GM19035 (cell line): ENCODE results near the gene GOLGA6C.
"Not testable (repeated sequence)": the region's sequence is repeated elsewhere in the genome, so short reads cannot be mapped to it uniquely, and the experiment has no call there.

Experiments
- ATAC-seq: cut with Tn5 transposase; IDR thresholded peaks from one replicate; pipeline ENCODE4 v1.9.1; 2021; ENCODE audit not compliant: unreplicated experiment

GOLGA6C gene

DNA sequence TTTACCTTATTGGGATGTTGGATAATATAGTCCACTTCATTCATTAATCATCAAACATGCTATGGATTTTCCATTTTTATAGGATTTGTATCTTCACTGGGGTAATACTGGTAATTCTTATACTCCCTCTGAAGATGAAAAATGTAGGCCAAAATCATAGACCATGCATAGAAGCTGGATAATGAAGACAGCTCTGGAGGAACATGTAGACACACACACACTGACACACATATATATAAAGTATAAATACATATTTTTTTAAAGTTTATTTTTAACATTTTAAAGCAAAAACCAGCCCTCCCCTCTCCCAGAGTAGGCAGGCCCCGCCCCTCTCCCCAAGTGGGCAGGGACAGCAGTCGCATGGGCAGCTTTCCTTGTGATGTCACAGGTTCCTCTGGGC, at the start of gene GOLGA6C:
Gene GOLGA6C, plus strand, starts transcription at position 301 of the 400 bp plus-strand sequence. CDS start 265 bp downstream, outside the sequence.
- ATAC-seq = not testable (repeated sequence)

DNA sequence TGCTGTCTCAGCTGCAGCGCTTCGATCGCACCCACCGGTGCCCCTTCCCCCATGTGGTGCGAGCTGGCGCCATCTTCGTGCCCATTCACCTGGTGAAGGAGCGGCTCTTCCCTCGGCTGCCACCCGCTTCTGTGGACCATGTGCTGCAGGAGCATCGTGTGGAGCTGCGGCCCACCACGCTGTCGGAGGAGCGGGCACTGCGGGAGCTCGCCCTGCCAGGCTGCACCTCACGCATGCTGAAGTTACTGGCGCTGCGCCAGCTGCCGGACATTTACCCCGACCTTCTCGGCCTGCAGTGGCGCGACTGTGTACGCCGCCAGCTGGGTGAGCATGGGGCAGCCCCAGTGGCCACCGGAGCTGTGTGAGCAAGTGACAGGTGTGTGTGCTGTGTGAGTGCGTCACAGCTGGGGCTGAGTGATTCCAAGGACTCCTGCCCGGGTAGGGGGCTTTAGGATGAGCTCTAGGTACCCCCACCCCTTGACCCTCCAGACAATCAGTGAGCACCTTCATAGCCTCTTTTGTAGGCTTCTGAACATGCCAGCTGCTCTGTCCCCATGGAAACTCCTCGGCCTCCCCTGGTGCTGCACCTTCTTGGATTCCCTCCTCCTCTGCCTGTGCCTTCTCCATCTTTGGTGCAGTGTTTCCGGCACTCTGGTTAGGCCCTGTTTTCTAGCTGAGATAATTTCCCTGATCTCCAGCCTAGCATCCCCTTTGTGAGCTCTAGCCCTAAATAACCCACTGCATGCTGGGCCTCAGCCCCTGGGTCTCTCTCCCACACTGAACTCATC, 49.4 kb upstream of the GOLGA6C start:
- ATAC-seq = no peak

DNA sequence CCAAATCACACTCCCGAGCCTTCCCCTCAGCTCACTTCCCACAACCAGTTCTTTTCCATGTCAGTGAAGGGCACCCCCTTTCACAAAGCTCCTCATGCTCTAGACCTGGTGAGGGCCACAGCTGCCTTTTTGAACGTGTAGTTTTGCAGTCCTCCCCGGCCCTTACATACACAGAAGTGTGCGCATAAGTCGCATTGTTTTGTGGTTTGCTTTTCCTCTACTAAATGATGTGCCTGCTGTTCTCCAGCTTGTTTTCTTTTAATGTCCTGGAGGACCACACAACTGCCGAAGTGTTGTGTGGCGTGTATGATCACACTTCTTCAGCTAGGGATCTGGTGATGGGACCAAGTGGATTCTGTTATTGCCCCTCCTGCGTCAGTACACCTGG, 48.9 kb upstream of the GOLGA6C start:
- ATAC-seq = no peak

GRCh38 chr15:75210811-75211230, 47.3 kb upstream of the GOLGA6C start:
- no peak for ATAC-seq

- ATAC-seq = no peak
These were observed 46.5 kb upstream of the GOLGA6C start for GRCh38 chr15:75211436-75212199.

GRCh38 chr15:75212200-75212858, 45.8 kb upstream of the GOLGA6C start:
- no peak for ATAC-seq

GRCh38 chr15:75213212-75213767, 44.8 kb upstream of the GOLGA6C start:
- no peak for ATAC-seq

DNA sequence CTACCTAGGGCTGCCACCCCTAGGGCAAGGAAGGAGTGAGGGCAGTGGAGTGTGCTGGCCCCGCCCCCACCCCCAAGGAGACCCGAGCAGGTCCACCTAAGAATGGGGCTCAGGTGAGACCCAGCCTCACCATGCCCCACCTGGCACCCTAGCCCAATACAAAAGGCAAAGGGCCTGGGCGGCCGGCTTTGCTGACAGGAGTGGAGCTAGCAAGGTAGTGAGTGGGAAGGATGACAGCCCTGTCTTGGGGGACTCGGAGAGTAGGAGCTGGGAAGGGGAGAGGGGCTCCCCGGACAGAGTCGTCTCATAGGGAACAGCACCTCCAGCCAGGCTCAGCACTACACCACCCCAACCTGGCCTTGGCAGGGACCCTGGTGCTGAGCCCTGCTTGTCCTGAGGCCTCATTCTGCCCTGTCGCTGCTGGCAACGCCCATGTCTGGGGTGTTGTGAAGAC, 44.3 kb upstream of the GOLGA6C start:
- ATAC-seq = no peak

DNA sequence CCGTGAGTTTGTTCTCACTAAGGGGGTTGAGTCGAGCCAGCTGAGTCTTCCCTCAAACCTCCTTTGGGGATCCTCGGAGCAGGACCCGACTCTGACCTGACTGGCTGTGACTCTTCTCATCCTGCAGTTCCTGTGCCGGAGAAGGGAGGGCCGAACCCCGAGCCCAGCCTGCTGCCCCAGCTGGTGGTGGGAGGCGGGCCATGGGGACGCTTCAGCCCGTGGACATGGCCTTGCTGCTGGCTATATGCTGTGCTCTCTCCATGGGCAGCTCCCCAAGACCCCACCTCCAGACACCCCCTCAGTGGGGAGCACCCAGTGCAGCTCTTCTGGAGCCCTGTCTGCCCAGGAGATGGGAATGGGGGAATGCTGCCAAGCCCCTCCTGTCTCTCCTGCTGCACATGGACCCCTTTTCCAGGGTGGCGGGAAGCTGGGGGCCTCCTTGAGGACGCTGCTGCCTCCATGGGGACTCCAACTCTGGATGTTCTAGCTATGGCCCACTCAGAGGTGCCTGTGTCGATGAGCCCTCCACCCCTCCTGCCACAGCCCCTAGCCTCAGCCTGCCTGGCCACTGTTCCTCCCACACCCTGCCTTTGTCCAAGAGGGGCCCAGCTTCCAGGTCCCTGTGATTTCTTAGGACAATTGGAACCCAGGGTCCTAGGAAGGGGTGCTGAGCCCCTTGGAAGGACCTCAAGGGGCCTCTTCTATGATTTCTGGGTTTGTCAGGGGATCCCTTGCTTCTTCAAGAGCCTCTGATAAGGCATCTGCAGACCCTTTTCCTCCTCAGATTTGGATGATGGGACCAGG, 43.6 kb upstream of the GOLGA6C start:
- no peak for ATAC-seq

DNA sequence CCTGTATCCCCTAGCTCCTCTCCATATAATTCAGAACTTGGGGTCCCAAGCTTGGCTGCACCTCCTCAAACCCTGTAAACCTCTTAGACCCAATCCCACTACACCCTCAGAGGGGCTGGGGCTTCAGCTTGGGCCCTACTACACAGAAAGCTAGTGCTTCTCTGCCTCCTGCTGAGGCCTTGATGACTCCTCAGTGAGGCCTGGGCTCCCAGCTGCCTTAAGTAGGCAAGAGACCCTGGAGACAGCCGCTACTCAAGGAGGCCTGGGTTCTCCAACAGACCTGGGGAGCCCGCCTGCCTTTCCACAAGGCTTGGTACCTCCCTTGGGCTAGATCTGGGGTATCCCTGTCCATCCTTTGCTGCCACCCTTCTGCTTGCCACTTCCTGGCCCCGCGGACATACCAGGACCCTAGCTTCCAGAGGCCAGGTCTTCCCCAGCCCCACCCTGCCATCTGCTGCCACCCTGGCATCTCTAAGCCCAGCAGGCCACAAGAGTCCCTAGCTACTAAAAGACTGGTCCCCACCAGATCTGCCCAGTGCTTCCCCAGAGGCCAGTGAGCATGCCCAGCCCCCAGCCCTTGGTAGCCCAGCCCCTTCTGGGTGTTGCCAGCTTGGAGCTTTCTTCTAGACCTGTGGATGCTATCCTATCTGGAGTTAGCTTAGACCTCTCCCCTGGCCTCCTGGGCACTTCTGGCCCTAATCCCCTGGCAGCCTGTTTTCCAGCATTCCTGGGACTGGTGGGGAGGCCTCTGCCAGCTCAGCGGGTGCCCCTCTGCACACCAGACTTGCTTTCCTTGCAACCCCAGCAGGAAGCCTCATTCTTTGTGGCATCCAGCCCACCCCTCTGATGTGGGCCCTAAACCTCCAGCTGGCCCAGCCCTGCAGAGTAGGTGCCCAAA, 42.8 kb upstream of the GOLGA6C start:
- no peak for ATAC-seq

DNA sequence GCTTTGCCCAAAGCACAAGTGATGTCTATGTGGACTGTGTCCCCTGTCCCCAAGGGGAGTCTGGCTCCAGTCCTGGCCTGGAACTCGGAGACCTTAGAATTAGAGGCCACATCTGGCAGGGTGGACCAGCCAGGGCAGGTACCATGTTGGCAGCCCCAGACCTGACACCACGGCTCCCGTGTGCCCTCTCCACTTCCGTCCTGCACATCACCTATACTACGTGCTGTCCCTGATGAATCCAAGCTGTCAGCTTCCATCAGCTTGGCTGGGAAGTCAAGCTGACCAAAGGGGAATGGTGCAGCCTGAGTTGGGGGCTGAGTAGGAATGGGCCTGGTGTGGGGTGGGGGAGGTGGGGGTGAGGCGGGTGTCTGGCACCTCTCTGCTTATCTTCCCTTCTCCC, 41.1 kb upstream of the GOLGA6C start:
- ATAC-seq = no peak

GRCh38 chr15:75217574-75217973, 40.6 kb upstream of the GOLGA6C start:
- not testable (repeated sequence) for ATAC-seq

- not testable (repeated sequence) for ATAC-seq
These were observed 38.6 kb upstream of the GOLGA6C start for GRCh38 chr15:75219507-75219929.

- ATAC-seq = no peak
These were observed 34.4 kb upstream of the GOLGA6C start for GRCh38 chr15:75223688-75224087.

DNA sequence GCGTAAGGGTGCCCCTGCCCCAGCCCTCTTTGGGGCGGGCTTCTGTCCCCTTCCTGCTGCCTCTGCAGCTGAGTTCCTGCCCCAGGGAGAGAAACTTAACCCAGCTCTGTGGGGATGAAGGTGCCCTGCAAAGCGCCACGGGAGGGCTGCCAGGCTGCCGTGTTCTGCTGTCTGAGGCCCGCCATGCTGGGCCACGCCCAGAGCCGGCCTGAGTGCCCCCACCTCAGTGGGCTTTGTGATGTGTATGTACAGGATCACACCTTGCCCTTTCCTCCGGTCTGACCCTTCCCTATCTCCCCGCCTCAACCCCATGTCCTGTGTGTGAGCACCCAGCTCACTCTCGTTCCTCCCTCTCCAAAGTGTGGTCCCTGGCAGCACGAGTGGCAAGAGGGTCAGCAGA, 33.9 kb upstream of the GOLGA6C start:
- ATAC-seq = no peak

GRCh38 chr15:75225102-75225836, 32.9 kb upstream of the GOLGA6C start:
- not testable (repeated sequence) for ATAC-seq

DNA sequence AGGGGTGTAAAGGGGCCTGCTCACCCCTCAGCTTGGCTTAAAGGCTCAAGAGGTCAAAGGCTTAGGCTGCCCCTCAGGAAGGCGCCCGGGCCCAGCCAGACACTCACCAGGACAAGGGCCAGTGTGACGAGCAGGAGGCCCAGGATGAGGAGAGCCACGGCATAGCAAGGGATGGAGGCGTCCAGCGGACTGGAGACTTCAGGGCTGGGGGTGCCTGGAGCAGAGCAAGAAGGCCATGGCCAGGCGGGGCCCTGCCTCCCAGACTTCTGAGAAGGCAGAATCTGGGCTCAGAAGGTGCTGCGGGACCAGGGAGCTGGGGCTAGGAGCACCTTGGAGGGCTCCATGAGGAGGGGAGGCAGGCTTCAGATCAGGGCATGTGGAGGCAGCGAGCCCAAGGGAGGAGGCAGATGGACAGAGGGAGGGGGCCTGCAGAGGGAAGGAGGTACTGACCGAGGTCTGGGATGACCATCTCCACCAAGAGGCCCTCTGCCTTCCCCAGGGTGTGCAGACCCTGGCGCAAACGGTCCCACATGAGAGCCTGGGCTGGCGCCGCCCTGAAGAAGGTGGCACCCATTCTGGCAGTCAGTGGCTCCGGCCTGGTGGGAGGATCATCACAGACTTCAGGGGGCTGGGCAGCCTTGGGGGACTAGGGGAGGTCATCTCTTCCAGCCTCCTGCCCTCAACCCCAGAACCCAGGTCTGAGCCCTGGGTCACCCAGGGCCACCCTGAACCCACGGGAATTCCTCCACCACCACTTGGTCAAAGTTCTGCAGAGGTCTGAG, 32.0 kb upstream of the GOLGA6C start:
- no peak for ATAC-seq

DNA sequence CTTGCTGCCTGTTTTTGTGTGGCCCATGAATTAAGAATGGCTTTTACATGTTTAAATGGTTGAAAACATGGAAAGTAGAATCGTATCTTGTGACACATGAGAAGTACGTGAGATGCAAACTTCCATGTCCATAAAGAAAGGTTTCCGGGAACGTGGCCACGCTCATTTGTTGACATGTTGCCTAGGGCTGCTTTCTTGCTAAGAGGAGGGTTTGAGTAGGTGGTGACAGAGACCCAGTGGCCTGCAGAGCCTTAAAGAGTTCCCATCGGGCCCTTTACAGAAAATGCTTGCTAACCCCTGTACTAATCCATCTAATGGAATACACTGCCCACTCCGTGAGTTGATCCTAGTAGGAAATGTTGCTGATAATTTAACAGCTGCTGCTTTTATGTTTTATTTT, 31.0 kb upstream of the GOLGA6C start:
- ATAC-seq = not testable (repeated sequence)
